ENCODE results near the gene PCCB.
"Not testable (repeated sequence)": the region's sequence is repeated elsewhere in the genome, so short reads cannot be mapped to it uniquely, and the experiment has no call there.

PCCB gene

GRCh38 chr3:136250059-136250902, at the start of gene PCCB:
TSS of gene PCCB (plus strand) at chr3:136250340. CDS start at chr3:136250376, 36 bp downstream.
- DNase-seq, result peak; percentile 93

- DNase-seq, result no peak
Observed at GRCh38 chr3:136207489-136208115, 42.5 kb upstream of the PCCB start.

GRCh38 chr3:136209921-136210320, 40.2 kb upstream of the PCCB start:
- no peak for DNase-seq

- DNase-seq, result no peak
Observed at GRCh38 chr3:136211547-136211946, 38.6 kb upstream of the PCCB start.

- DNase-seq, result not testable (repeated sequence)
Observed at GRCh38 chr3:136222746-136223145, 27.4 kb upstream of the PCCB start.

- no peak for DNase-seq
Observed at GRCh38 chr3:136232413-136232812, 17.7 kb upstream of the PCCB start.

GRCh38 chr3:136235545-136235944, 14.6 kb upstream of the PCCB start:
- no peak for DNase-seq

- no peak for DNase-seq
Observed at GRCh38 chr3:136236109-136236508, 14.0 kb upstream of the PCCB start.

- DNase-seq, result no peak
Observed at GRCh38 chr3:136237103-136237502, 13.0 kb upstream of the PCCB start.

- no peak for DNase-seq
Observed at GRCh38 chr3:136237961-136238649, 12.0 kb upstream of the PCCB start.

GRCh38 chr3:136239094-136239493, 11.0 kb upstream of the PCCB start:
- no peak for DNase-seq

GRCh38 chr3:136245691-136246090, 4.4 kb upstream of the PCCB start:
- DNase-seq, result no peak

- no peak for DNase-seq
Observed at GRCh38 chr3:136247436-136247835, 2.7 kb upstream of the PCCB start.

GRCh38 chr3:136247855-136248590, 2.1 kb upstream of the PCCB start:
- no peak for DNase-seq

GRCh38 chr3:136249091-136249490, 1.0 kb upstream of the PCCB start:
- DNase-seq, result no peak

GRCh38 chr3:136249593-136249992, 547 bp upstream of the PCCB start:
- no peak for DNase-seq

- DNase-seq, result peak; percentile 10
Observed at GRCh38 chr3:136250903-136251460, 842 bp downstream of the PCCB start.

- no peak for DNase-seq
Observed at GRCh38 chr3:136251511-136251910, 1.4 kb downstream of the PCCB start.

- DNase-seq, result no peak
Observed at GRCh38 chr3:136255672-136256406, 5.7 kb downstream of the PCCB start.

GRCh38 chr3:136258199-136258598, 8.1 kb downstream of the PCCB start:
- no peak for DNase-seq

GRCh38 chr3:136261826-136262225, 11.7 kb downstream of the PCCB start:
- DNase-seq, result no peak

- DNase-seq, result no peak
Observed at GRCh38 chr3:136262559-136262958, 12.4 kb downstream of the PCCB start.

All from CD4-positive, alpha-beta T cell treated with Interleukin-10 for 1 hour (primary cell).